ENCODE measurements around the gene TEX29.

DNA sequence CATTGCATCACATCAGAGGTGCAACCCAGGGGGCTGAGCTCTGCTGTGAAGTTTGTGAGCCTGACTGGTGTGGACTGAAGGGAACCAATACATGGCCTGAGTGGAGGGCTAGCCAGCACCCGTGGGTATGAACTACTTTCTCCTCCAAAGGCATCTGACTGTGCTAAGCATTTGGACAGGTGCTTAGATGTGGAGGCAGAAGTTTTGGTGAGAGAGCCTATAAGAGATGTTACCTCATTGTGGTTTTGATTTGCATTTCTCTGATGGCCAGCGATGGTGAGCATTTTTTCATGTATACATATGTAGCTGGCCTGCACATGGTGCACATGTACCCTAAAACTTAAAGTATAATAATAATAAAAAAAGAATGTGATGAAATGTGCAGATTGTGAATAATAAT, 46.9 kb downstream of the TEX29 start:
- no peak for TF ChIP-seq ZNF23 (tag by site-specific recombination; IDR thresholded peaks at IDR 0.05; ENCODE audit: borderline replicate concordance)
- TF ChIP-seq, protein P1, sequence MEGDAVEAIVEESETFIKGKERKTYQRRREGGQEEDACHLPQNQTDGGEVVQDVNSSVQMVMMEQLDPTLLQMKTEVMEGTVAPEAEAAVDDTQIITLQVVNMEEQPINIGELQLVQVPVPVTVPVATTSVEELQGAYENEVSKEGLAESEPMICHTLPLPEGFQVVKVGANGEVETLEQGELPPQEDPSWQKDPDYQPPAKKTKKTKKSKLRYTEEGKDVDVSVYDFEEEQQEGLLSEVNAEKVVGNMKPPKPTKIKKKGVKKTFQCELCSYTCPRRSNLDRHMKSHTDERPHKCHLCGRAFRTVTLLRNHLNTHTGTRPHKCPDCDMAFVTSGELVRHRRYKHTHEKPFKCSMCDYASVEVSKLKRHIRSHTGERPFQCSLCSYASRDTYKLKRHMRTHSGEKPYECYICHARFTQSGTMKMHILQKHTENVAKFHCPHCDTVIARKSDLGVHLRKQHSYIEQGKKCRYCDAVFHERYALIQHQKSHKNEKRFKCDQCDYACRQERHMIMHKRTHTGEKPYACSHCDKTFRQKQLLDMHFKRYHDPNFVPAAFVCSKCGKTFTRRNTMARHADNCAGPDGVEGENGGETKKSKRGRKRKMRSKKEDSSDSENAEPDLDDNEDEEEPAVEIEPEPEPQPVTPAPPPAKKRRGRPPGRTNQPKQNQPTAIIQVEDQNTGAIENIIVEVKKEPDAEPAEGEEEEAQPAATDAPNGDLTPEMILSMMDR (tag by site-specific recombination; IDR thresholded peaks at IDR 0.05) = no peak
- no peak for TF ChIP-seq ZNF670 (tag by site-specific recombination; IDR thresholded peaks at IDR 0.05; ENCODE audit: low read depth)
- no peak for TF ChIP-seq ZNF76 (tag by site-specific recombination; IDR thresholded peaks at IDR 0.05; ENCODE audit: borderline replicate concordance, low read depth)
- no peak for TF ChIP-seq HOXD13 (CRISPR knock-in tag; IDR thresholded peaks at IDR 0.05; ENCODE audit: borderline replicate concordance)
- TF ChIP-seq ZNF140 (tag by site-specific recombination; IDR thresholded peaks at IDR 0.05) = no peak
- no peak for TF ChIP-seq ZNF169 (tag by site-specific recombination; IDR thresholded peaks at IDR 0.05)
- TF ChIP-seq ZFP37 (tag by site-specific recombination; IDR thresholded peaks at IDR 0.05) = no peak
- TF ChIP-seq ZBTB8A (tag by site-specific recombination; IDR thresholded peaks at IDR 0.05) = no peak
- TF ChIP-seq ZNF184 (tag by site-specific recombination; IDR thresholded peaks at IDR 0.05) = no peak
